ENCODE measurements around the gene ZNF578. TPM values are rescaled to one million over a fixed set of nuclear protein-coding genes. Genes with fewer than 3 reads are reported as not detected.
A peak's percentile ranks its signal among the peaks of the same experiment; 100 is the strongest.
"Not testable (repeated sequence)": the region's sequence is repeated elsewhere in the genome, so short reads cannot be mapped to it uniquely, and the experiment has no call there.

The ZNF578 gene
- 1.5 TPM for polyA plus RNA-seq

- peak within 1 kb of the TSS; percentile 74 to 86 (median 78) for H3K4me3 Mint-ChIP-seq
- peaks cover 2% of the 10 kb centered on the region for H3K27me3 Mint-ChIP-seq
- no peak within 1 kb of the TSS for H3K27ac Mint-ChIP-seq
- peaks cover 12 to 55% (median 48%) of the 10 kb centered on the region in 3 donors for H3K9me3 Mint-ChIP-seq
- H3K36me3 Mint-ChIP-seq, result peaks cover 5% of the 10 kb centered on the region
- H3K4me1 Mint-ChIP-seq, result no peaks in the 10 kb centered on the region
These were observed at the start of gene ZNF578 for GRCh38 chr19:52453324-52454094. ZNF578 (plus strand) TSS chr19:52453553; CDS start chr19:52501846, 48,293 bp downstream.

GRCh38 chr19:52410276-52410675, 43.1 kb upstream of the ZNF578 start:
- H3K4me3 Mint-ChIP-seq, result peak overlapping the region in 1 of 4 donors; percentile 1
- no peaks in the 10 kb centered on the region for H3K27me3 Mint-ChIP-seq
- peaks cover 51% of the 10 kb centered on the region for H3K36me3 Mint-ChIP-seq
- peaks cover 24 to 58% (median 49%) of the 10 kb centered on the region in 3 donors for H3K9me3 Mint-ChIP-seq
- peak overlapping the region in 1 of 3 donors; percentile 10 for H3K27ac Mint-ChIP-seq
- no peaks in the 10 kb centered on the region for H3K4me1 Mint-ChIP-seq

- peaks cover 17% of the 10 kb centered on the region for H3K36me3 Mint-ChIP-seq
These were observed 37.6 kb upstream of the ZNF578 start for GRCh38 chr19:52415711-52416110.

GRCh38 chr19:52428937-52429336, 24.4 kb upstream of the ZNF578 start, which contains the start of gene ZNF534:
ZNF534 (plus strand) TSS chr19:52429148; CDS start chr19:52431475, 2,327 bp downstream.
- peaks cover 15 to 32% (median 19%) of the 10 kb centered on the region in 3 donors for H3K9me3 Mint-ChIP-seq
- H3K36me3 Mint-ChIP-seq, result peaks cover 2% of the 10 kb centered on the region
- no peak within 1 kb of the TSS for H3K27ac Mint-ChIP-seq
- H3K27me3 Mint-ChIP-seq, result no peaks in the 10 kb centered on the region
- peaks cover 0 to 2% (median 0%) of the 10 kb centered on the region in 3 donors for H3K4me1 Mint-ChIP-seq
- no peak within 1 kb of the TSS for H3K4me3 Mint-ChIP-seq

More at GRCh38 chr19:52415711-52416110, 37.6 kb upstream of the ZNF578 start:
- no peak overlapping the region for H3K27ac Mint-ChIP-seq
- no peak overlapping the region for H3K4me3 Mint-ChIP-seq
- no peaks in the 10 kb centered on the region for H3K4me1 Mint-ChIP-seq
- no peaks in the 10 kb centered on the region for H3K27me3 Mint-ChIP-seq
- peaks cover 15 to 54% (median 40%) of the 10 kb centered on the region in 3 donors for H3K9me3 Mint-ChIP-seq

- Mint-ChIP-seq H3K9me3 (peaks cover 26 to 50% (median 43%) of the 10 kb centered on the region in 3 donors), H3K27ac (no peak overlapping the region), H3K27me3 (no peaks in the 10 kb centered on the region), H3K4me1 (no peaks in the 10 kb centered on the region), H3K36me3 (no peaks in the 10 kb centered on the region), H3K4me3 (peak overlapping the region in 1 of 4 donors; percentile 12)
These were observed 11.2 kb upstream of the ZNF578 start for GRCh38 chr19:52442179-52442578.

GRCh38 chr19:52444506-52444905, 8.8 kb upstream of the ZNF578 start:
- no peaks in the 10 kb centered on the region for H3K4me1 Mint-ChIP-seq
- H3K27me3 Mint-ChIP-seq, result no peaks in the 10 kb centered on the region
- no peaks in the 10 kb centered on the region for H3K36me3 Mint-ChIP-seq
- no peak overlapping the region for H3K4me3 Mint-ChIP-seq
- H3K9me3 Mint-ChIP-seq, result peaks cover 17 to 52% (median 40%) of the 10 kb centered on the region in 3 donors
- no peak overlapping the region for H3K27ac Mint-ChIP-seq

GRCh38 chr19:52451241-52451640, 2.1 kb upstream of the ZNF578 start:
- H3K4me1 Mint-ChIP-seq, result no peaks in the 10 kb centered on the region
- H3K27ac Mint-ChIP-seq, result no peak overlapping the region
- H3K4me3 Mint-ChIP-seq, result peak overlapping the region in 1 of 4 donors; percentile 43
- H3K9me3 Mint-ChIP-seq, result peaks cover 10 to 49% (median 48%) of the 10 kb centered on the region in 3 donors
- peaks cover 3% of the 10 kb centered on the region for H3K36me3 Mint-ChIP-seq
- H3K27me3 Mint-ChIP-seq, result peaks cover 2% of the 10 kb centered on the region

GRCh38 chr19:52464798-52465470, 11.6 kb downstream of the ZNF578 start:
- Mint-ChIP-seq H3K27ac (no peak overlapping the region), H3K27me3 (no peaks in the 10 kb centered on the region), H3K4me3 (no peak overlapping the region), H3K36me3 (peaks cover 2% of the 10 kb centered on the region), H3K4me1 (no peaks in the 10 kb centered on the region), H3K9me3 (peaks cover 20 to 52% (median 47%) of the 10 kb centered on the region in 3 donors)

- Mint-ChIP-seq H3K4me1 (no peaks in the 10 kb centered on the region), H3K4me3 (no peak overlapping the region), H3K27ac (no peak overlapping the region), H3K36me3 (peaks cover 5% of the 10 kb centered on the region), H3K9me3 (peaks cover 24 to 66% (median 56%) of the 10 kb centered on the region in 3 donors), H3K27me3 (no peaks in the 10 kb centered on the region)
These were observed 20.4 kb downstream of the ZNF578 start for GRCh38 chr19:52473655-52474350.

- Mint-ChIP-seq H3K27ac (no peak overlapping the region), H3K4me3 (peak overlapping the region in 1 of 4 donors; percentile 13), H3K27me3 (no peaks in the 10 kb centered on the region), H3K9me3 (peaks cover 23 to 62% (median 54%) of the 10 kb centered on the region in 3 donors), H3K4me1 (no peaks in the 10 kb centered on the region), H3K36me3 (peaks cover 5% of the 10 kb centered on the region)
These were observed 21.2 kb downstream of the ZNF578 start for GRCh38 chr19:52474351-52475127.

- H3K27ac Mint-ChIP-seq, H3K4me3 Mint-ChIP-seq, H3K27me3 Mint-ChIP-seq, H3K4me1 Mint-ChIP-seq, H3K36me3 Mint-ChIP-seq: not testable (repeated sequence)
- H3K9me3 Mint-ChIP-seq, result peaks cover 11 to 51% (median 23%) of the 10 kb centered on the region in 3 donors
These were observed 30.9 kb downstream of the ZNF578 start for GRCh38 chr19:52484111-52484743.

GRCh38 chr19:52485064-52485463, 31.7 kb downstream of the ZNF578 start:
- not testable (repeated sequence) for H3K4me1 Mint-ChIP-seq
- H3K4me3 Mint-ChIP-seq, result peak overlapping the region in 1 of 4 donors; percentile 47
- H3K9me3 Mint-ChIP-seq, result peaks cover 11 to 58% (median 25%) of the 10 kb centered on the region in 3 donors

GRCh38 chr19:52485561-52486240, 32.3 kb downstream of the ZNF578 start:
- not testable (repeated sequence) for H3K4me3 Mint-ChIP-seq, H3K27me3 Mint-ChIP-seq, H3K27ac Mint-ChIP-seq, H3K36me3 Mint-ChIP-seq, H3K4me1 Mint-ChIP-seq
- H3K9me3 Mint-ChIP-seq, result peaks cover 9 to 60% (median 25%) of the 10 kb centered on the region in 3 donors

More at GRCh38 chr19:52485064-52485463, 31.7 kb downstream of the ZNF578 start:
- not testable (repeated sequence) for H3K27me3 Mint-ChIP-seq, H3K36me3 Mint-ChIP-seq
- peak overlapping the region in 1 of 3 donors; percentile 83 for H3K27ac Mint-ChIP-seq
